ENCODE measurements around the gene PTH1R. TPM values are rescaled to one million over a fixed set of nuclear protein-coding genes. Genes with fewer than 3 reads are reported as not detected.
A peak's percentile ranks its signal among the peaks of the same experiment; 100 is the strongest.

Gene PTH1R
- total RNA-seq, 2 experiments from 2014 or later = not detected

GRCh38 chr3:46923559-46924350, 46.2 kb downstream of the PTH1R start:
- Mint-ChIP-seq H3K27ac (no peak overlapping the region), H3K9me3 (peaks cover 3% of the 10 kb centered on the region), H3K4me1 (ENCODE audit: low read depth) (peaks cover 27% of the 10 kb centered on the region), H3K4me3 (no peak overlapping the region), H3K27me3 (no peaks in the 10 kb centered on the region), H3K36me3 (peaks cover 48% of the 10 kb centered on the region)
- POLR2A ChIA-PET = interaction anchor here (1.3 kb wide), 1 partner anchor 10 kb away, joined by 3 read pairs; no protein-coding TSS in a partner anchor
- peak; percentile 55 for DNase-seq
- intact Hi-C loops (cut with micrococcal nuclease) = loop anchor here (1.0 to 10.0 kb wide), 2 partner anchors 51 to 75 kb away; partner anchors contain the start of genes CCDC12 and NBEAL2
- CTCF ChIA-PET = interaction anchor here (0.5 to 2.3 kb wide), 19 partner anchors 9 to 457 kb away, joined by 3 to 22 read pairs (median 4); partner anchors contain the start of genes NBEAL2 and PTPN23

GRCh38 chr3:46924921-46925584, 47.5 kb downstream of the PTH1R start:
- H3K27me3 Mint-ChIP-seq = no peaks in the 10 kb centered on the region
- H3K36me3 Mint-ChIP-seq = peaks cover 42% of the 10 kb centered on the region
- peaks cover 3% of the 10 kb centered on the region for H3K9me3 Mint-ChIP-seq
- no peak overlapping the region for H3K4me3 Mint-ChIP-seq
- POLR2A ChIA-PET = no interaction called here
- DNase-seq = no peak
- intact Hi-C loops (cut with micrococcal nuclease) = loop anchor here (10.0 kb wide), 1 partner anchor 50 kb away; the partner anchor contains the start of genes CCDC12 and NBEAL2
- CTCF ChIA-PET = interaction anchor here (0.5 kb wide), 1 partner anchor 407 kb away, joined by 3 read pairs; no protein-coding TSS in a partner anchor
- peaks cover 34% of the 10 kb centered on the region for H3K4me1 Mint-ChIP-seq (ENCODE audit: low read depth)
- H3K27ac Mint-ChIP-seq = no peak overlapping the region

- Mint-ChIP-seq H3K27ac (no peak overlapping the region), H3K36me3 (peaks cover 38% of the 10 kb centered on the region), H3K4me1 (ENCODE audit: low read depth) (peaks cover 36% of the 10 kb centered on the region), H3K4me3 (no peak overlapping the region), H3K9me3 (peaks cover 3% of the 10 kb centered on the region), H3K27me3 (no peaks in the 10 kb centered on the region)
- ChIA-PET POLR2A (no interaction called here), CTCF (interaction anchor here (0.5 kb wide), 1 partner anchor 406 kb away, joined by 3 read pairs; no protein-coding TSS in a partner anchor)
- DNase-seq = no peak
- intact Hi-C loops (cut with micrococcal nuclease) = loop anchor here (10.0 kb wide), 1 partner anchor 49 kb away; the partner anchor contains the start of genes CCDC12 and NBEAL2
Measured at GRCh38 chr3:46925585-46925934, 48.0 kb downstream of the PTH1R start.

GRCh38 chr3:46926039-46926438, 48.5 kb downstream of the PTH1R start:
- Mint-ChIP-seq H3K27ac (peak overlapping the region; percentile 8), H3K27me3 (no peaks in the 10 kb centered on the region), H3K4me1 (ENCODE audit: low read depth) (peaks cover 40% of the 10 kb centered on the region), H3K4me3 (no peak overlapping the region), H3K9me3 (peaks cover 3% of the 10 kb centered on the region), H3K36me3 (peaks cover 34% of the 10 kb centered on the region)
- intact Hi-C loops (cut with micrococcal nuclease) = loop anchor here (10.0 kb wide), 1 partner anchor 49 kb away; the partner anchor contains the start of genes CCDC12 and NBEAL2
- ChIA-PET POLR2A (no interaction called here), CTCF (interaction anchor here (0.6 kb wide), 1 partner anchor 47 kb away, joined by 3 read pairs; no protein-coding TSS in a partner anchor)
- DNase-seq = no peak

GRCh38 chr3:46926447-46926846, 48.9 kb downstream of the PTH1R start:
- POLR2A ChIA-PET = no interaction called here
- DNase-seq = no peak
- intact Hi-C loops (cut with micrococcal nuclease) = loop anchor here (10.0 kb wide), 1 partner anchor 48 kb away; the partner anchor contains the start of genes CCDC12 and NBEAL2

GRCh38 chr3:46926871-46927717, 49.6 kb downstream of the PTH1R start:
- H3K36me3 Mint-ChIP-seq = peaks cover 30% of the 10 kb centered on the region
- CTCF ChIA-PET = interaction anchor here (0.6 kb wide), 1 partner anchor 46 kb away, joined by 3 read pairs; no protein-coding TSS in a partner anchor
- peaks cover 51% of the 10 kb centered on the region for H3K4me1 Mint-ChIP-seq (ENCODE audit: low read depth)
- peak; percentile 30 for DNase-seq
- no peaks in the 10 kb centered on the region for H3K27me3 Mint-ChIP-seq
- no peak overlapping the region for H3K4me3 Mint-ChIP-seq
- POLR2A ChIA-PET = no interaction called here
- intact Hi-C loops (cut with micrococcal nuclease) = loop anchor here (10.0 kb wide), 1 partner anchor 48 kb away; the partner anchor contains the start of genes CCDC12 and NBEAL2
- H3K9me3 Mint-ChIP-seq = peaks cover 3% of the 10 kb centered on the region
- H3K27ac Mint-ChIP-seq = peak overlapping the region; percentile 72

More at GRCh38 chr3:46926447-46926846, 48.9 kb downstream of the PTH1R start:
- Mint-ChIP-seq H3K27ac (peak overlapping the region; percentile 8), H3K36me3 (peaks cover 31% of the 10 kb centered on the region), H3K27me3 (no peaks in the 10 kb centered on the region), H3K4me3 (no peak overlapping the region), H3K4me1 (ENCODE audit: low read depth) (peaks cover 44% of the 10 kb centered on the region), H3K9me3 (peaks cover 3% of the 10 kb centered on the region)
- CTCF ChIA-PET = interaction anchor here (0.6 kb wide), 1 partner anchor 46 kb away, joined by 3 read pairs; no protein-coding TSS in a partner anchor

GRCh38 chr3:46927718-46928073, 50.2 kb downstream of the PTH1R start:
- Mint-ChIP-seq H3K36me3 (peaks cover 29% of the 10 kb centered on the region), H3K27me3 (no peaks in the 10 kb centered on the region), H3K27ac (peak overlapping the region; percentile 72), H3K4me3 (no peak overlapping the region), H3K4me1 (ENCODE audit: low read depth) (peaks cover 57% of the 10 kb centered on the region), H3K9me3 (peaks cover 3% of the 10 kb centered on the region)
- CTCF ChIA-PET = interaction anchor here (1.0 kb wide), 1 partner anchor 20 kb away, joined by 3 read pairs; no protein-coding TSS in a partner anchor
- intact Hi-C loops (cut with micrococcal nuclease) = loop anchor here (10.0 kb wide), 1 partner anchor 47 kb away; the partner anchor contains the start of genes CCDC12 and NBEAL2
- POLR2A ChIA-PET = no interaction called here
- DNase-seq = no peak

- intact Hi-C loops (cut with micrococcal nuclease) = loop anchor here (10.0 kb wide), 1 partner anchor 47 kb away; the partner anchor contains the start of genes CCDC12 and NBEAL2
- CTCF ChIA-PET = interaction anchor here (1.0 kb wide), 1 partner anchor 19 kb away, joined by 3 read pairs; no protein-coding TSS in a partner anchor
- POLR2A ChIA-PET = no interaction called here
- Mint-ChIP-seq H3K36me3 (peaks cover 24% of the 10 kb centered on the region), H3K4me3 (no peak overlapping the region), H3K9me3 (peaks cover 3% of the 10 kb centered on the region), H3K27ac (no peak overlapping the region), H3K27me3 (no peaks in the 10 kb centered on the region), H3K4me1 (ENCODE audit: low read depth) (peaks cover 58% of the 10 kb centered on the region)
- DNase-seq = no peak
Measured at GRCh38 chr3:46928282-46928681, 50.8 kb downstream of the PTH1R start.

- Mint-ChIP-seq H3K4me1 (ENCODE audit: low read depth) (peaks cover 62% of the 10 kb centered on the region), H3K27ac (peak overlapping the region; percentile 38), H3K27me3 (no peaks in the 10 kb centered on the region), H3K4me3 (no peak overlapping the region), H3K9me3 (peaks cover 3% of the 10 kb centered on the region), H3K36me3 (peaks cover 22% of the 10 kb centered on the region)
- intact Hi-C loops (cut with micrococcal nuclease) = loop anchor here (10.0 kb wide), 1 partner anchor 45 kb away; the partner anchor contains the start of genes CCDC12 and NBEAL2
- ChIA-PET CTCF (interaction anchor here (1.5 kb wide), 1 partner anchor 20 kb away, joined by 5 read pairs; no protein-coding TSS in a partner anchor), POLR2A (no interaction called here)
- no peak for DNase-seq
Measured at GRCh38 chr3:46929324-46929723, 51.8 kb downstream of the PTH1R start.

GRCh38 chr3:46930166-46930944, 52.8 kb downstream of the PTH1R start:
- H3K27me3 Mint-ChIP-seq = no peaks in the 10 kb centered on the region
- H3K4me1 Mint-ChIP-seq (ENCODE audit: low read depth) = peaks cover 68% of the 10 kb centered on the region
- H3K9me3 Mint-ChIP-seq = peaks cover 3% of the 10 kb centered on the region
- POLR2A ChIA-PET = no interaction called here
- no peak for DNase-seq
- CTCF ChIA-PET = interaction anchor here (1.4 to 1.5 kb wide), 2 partner anchors 21 to 35 kb away, joined by 3 to 5 read pairs; no protein-coding TSS in a partner anchor
- H3K27ac Mint-ChIP-seq = peak overlapping the region; percentile 38
- H3K36me3 Mint-ChIP-seq = peaks cover 17% of the 10 kb centered on the region
- H3K4me3 Mint-ChIP-seq = no peak overlapping the region
- intact Hi-C loops (cut with micrococcal nuclease) = no loop called here
